Right lobe of liver (tissue), 6 donors: ENCODE data around the gene CTDP1. TPM values are rescaled to one million over a fixed set of nuclear protein-coding genes. Genes with fewer than 3 reads are reported as not detected.
"Not testable (repeated sequence)": the region's sequence is repeated elsewhere in the genome, so short reads cannot be mapped to it uniquely, and the experiment has no call there.

Experiments used
- ATAC-seq, 4 donors: fragments of 200-7000 bp; cut with Tn5 transposase; one replicate each; pipeline ENCODE4 v1.9.1; 2020; ENCODE audit warnings: mild to moderate bottlenecking in 4 of 4, moderate library complexity in 4 of 4
- DNase-seq, 3 donors: peaks; one replicate each; pipeline ENCODE4 v3.0.0-alpha.2; 2020
- H3K27ac ChIP-seq, 3 donors: fragments of 200-600 bp; one replicate each; pipeline ENCODE4 v1.8.0; 2022
- H3K27me3 ChIP-seq, 2 donors: fragments of 200-600 bp; one replicate each; pipeline ENCODE4 v1.8.0; 2022
- H3K36me3 ChIP-seq, 4 donors: fragments of 200-600 bp; sonication (generic) in 1 of 4; one replicate each; pipeline versions ENCODE4 v1.5.1 to v1.8.0; 2017 to 2022; ENCODE audit warnings: control low read depth in 1 of 4
- H3K4me1 ChIP-seq, 4 donors: fragments of 200-600 bp; sonication (generic) in 1 of 4; one replicate each; pipeline versions ENCODE4 v1.5.1 to v1.8.0; 2017 to 2022; ENCODE audit warnings: control low read depth in 1 of 4
- H3K4me3 ChIP-seq, 3 donors: fragments of 200-600 bp; one replicate each; pipeline ENCODE4 v1.8.0; 2022
- H3K9me3 ChIP-seq, 4 donors: fragments of 200-600 bp; sonication (generic) in 1 of 4; one replicate each; pipeline versions ENCODE4 v1.5.1 to v1.8.0; 2017 to 2022; ENCODE audit warnings: control low read depth in 1 of 4
- POLR2A ChIP-seq: fragments of 450-650 bp; IDR thresholded peaks from one replicate; pipeline ENCODE4 v1.6.1; 2017; ENCODE audit warnings: antibody characterized with exemption, mild to moderate bottlenecking
- WGBS: methylation state at CpG from one replicate; pipeline ENCODE4 v1.1.6; 2018; ENCODE audit warnings: low coverage, low lambda C conversion rate; ENCODE audit not compliant: insufficient coverage; ENCODE audit errors: missing lambda C conversion rate; 5-methylcytosine and 5-hydroxymethylcytosine counted together
- intact Hi-C, 2 donors: fragments of 100-400 bp; cut with DNase I; formaldehyde crosslinking; loops; one replicate each; pipeline versions ENCODE4 v1.11.2 to v1.14.1; 2022
- total RNA-seq, 6 experiments: library from RNA; depleted of rRNA in 2 of 6; stranded (reverse); fragments of >200 nt in 2 of 6; fragmentation: NEBNext Ultra II Directional in 3 of 6; extraction: Animal tissue kit (Norgen Biotek cat#: 25700) in 3 of 6; gene quantifications; one replicate each; pipeline versions ENCODE4 v1.1.0 to v1.2.4, GENCODE V29; 2016 to 2023
- TF ChIP-seq, protein P1 (sequence below), 4 donors: fragments of 200-600 bp in 3 of 4; fragments of 450-650 bp in 1 of 4; IDR thresholded peaks; one replicate each; pipeline versions ENCODE4 v1.5.1 to v1.8.0; 2016 to 2022; ENCODE audit warnings: antibody characterized with exemption in 4 of 4, mild to moderate bottlenecking in 2 of 4
- donor health status: DM: no; HTN: yes; CAD: no.
- donor health status: DM: no; HTN: no; CAD: no.
- donor health status: DM: no; HTN: no; CAD: no.
- donor health status: DM: no; HTN: yes; CAD: no.
- donor health status: DM: no; HTN: yes; CAD: no.

The CTDP1 gene
- total RNA-seq, 6 experiments from 2014 or later, result 7.5 to 10.4 (median 8.2) TPM

DNA sequence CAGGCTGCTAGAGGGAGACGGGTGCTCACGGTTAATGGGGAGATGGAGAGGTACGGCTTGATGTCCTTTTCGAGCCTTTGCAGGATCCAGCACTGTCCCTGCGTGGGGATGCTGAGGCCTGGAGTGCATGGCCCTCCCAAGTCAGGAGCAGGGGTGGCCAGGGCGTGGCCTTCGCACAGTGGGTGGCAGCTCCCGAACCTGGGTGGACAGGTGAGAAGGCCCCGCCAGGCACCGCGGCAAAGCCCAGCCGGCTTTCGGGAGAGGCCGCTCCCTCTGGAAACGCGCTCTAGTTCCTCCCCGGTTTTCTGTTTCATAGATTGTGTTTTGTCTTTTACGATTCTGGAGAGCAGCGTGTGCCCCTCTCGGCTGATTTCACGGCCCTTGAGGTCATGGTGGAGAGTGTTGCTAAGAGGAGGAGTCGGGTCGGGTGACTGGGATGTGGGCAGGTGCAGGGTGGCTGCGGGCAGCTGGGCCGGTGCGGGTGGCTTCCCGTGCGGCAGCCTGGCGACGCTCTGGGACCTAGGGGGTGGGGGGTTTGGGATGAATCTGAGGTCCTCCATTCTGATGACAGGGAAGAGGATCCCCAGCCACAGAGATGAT lies 39.4 kb downstream of the CTDP1 start:
- Histone ChIP-seq H3K4me1 (no peaks in the 10 kb centered on the region), H3K4me3 (no peak overlapping the region), H3K9me3 (no peaks in the 10 kb centered on the region), H3K36me3 (peaks cover 0 to 36% (median 4%) of the 10 kb centered on the region in 4 donors), H3K27me3 (no peaks in the 10 kb centered on the region), H3K27ac (no peak overlapping the region)
- intact Hi-C loops, result no loop called here
- no peak for DNase-seq
- over 99% methylated on average over 14 of the region's 30 CpGs for WGBS
- no peak for ATAC-seq
- TF ChIP-seq, protein P1, sequence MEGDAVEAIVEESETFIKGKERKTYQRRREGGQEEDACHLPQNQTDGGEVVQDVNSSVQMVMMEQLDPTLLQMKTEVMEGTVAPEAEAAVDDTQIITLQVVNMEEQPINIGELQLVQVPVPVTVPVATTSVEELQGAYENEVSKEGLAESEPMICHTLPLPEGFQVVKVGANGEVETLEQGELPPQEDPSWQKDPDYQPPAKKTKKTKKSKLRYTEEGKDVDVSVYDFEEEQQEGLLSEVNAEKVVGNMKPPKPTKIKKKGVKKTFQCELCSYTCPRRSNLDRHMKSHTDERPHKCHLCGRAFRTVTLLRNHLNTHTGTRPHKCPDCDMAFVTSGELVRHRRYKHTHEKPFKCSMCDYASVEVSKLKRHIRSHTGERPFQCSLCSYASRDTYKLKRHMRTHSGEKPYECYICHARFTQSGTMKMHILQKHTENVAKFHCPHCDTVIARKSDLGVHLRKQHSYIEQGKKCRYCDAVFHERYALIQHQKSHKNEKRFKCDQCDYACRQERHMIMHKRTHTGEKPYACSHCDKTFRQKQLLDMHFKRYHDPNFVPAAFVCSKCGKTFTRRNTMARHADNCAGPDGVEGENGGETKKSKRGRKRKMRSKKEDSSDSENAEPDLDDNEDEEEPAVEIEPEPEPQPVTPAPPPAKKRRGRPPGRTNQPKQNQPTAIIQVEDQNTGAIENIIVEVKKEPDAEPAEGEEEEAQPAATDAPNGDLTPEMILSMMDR (IDR thresholded peaks at IDR 0.05), result no peak
- TF ChIP-seq POLR2A, result no peak

DNA sequence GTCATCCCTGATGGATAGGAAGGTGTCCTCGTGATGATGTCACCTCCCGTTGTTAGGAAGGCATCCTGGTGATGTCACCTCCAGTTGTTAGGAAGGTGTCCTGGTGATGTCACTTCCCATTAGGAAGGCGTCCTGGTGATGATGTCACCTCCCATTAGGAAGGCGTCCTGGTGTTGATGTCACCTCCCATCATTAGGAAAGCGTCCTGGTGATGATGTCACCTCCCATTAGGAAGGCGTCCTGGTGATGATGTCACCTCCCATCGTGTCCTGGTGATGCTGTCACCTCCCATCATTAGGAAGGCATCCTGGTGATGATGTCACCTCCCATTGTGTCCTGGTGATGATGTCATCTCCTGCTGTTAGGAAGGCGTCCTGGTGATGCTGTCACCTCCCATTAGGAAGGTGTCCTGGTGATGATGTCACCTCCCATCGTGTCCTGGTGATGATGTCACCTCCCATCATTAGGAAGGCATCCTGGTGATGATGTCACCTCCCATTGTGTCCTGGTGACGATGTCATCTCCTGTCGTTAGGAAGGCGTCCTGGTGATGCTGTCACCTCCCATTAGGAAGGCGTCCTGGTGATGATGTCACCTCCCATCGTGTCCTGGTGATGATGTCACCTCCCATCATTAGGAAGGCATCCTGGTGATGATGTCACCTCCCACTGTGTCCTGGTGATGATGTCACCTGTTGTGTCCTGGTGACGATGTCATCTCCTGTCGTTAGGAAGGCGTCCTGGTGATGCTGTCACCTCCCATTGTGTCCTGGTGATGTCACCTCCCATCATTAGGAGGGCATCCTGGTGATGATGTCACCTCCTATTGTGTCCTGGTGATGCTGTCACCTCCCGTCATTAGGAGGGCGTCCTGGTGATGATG lies 40.1 kb downstream of the CTDP1 start:
- 90% methylated on average over 6 of the region's 19 CpGs for WGBS
- H3K27ac ChIP-seq, H3K27me3 ChIP-seq, DNase-seq, ATAC-seq, H3K4me3 ChIP-seq, H3K4me1 ChIP-seq, intact Hi-C loops, H3K9me3 ChIP-seq: not testable (repeated sequence)
- H3K36me3 ChIP-seq, result peaks cover 0 to 34% (median 5%) of the 10 kb centered on the region in 4 donors

DNA sequence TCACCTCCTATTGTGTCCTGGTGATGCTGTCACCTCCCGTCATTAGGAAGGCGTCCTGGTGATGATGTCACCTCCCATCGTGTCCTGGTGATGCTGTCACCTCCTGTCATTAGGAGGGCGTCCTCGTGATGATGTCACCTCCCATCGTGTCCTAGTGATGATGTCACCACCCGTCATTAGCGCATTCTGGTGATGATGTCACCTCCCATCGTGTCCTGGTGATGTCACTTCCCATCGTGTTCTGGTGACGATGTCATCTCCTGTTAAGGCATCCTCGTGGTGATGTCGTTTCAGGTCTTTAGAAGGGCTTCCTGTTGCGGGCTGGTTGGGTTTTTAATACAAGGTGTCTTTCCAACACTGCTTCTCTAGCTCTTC lies 40.7 kb downstream of the CTDP1 start:
- no peak for ATAC-seq
- H3K4me3 ChIP-seq, result no peak overlapping the region
- H3K9me3 ChIP-seq, result no peaks in the 10 kb centered on the region
- H3K27me3 ChIP-seq, result no peaks in the 10 kb centered on the region
- TF ChIP-seq, protein P1 (IDR thresholded peaks at IDR 0.05), result no peak
- no peak for TF ChIP-seq POLR2A
- no peaks in the 10 kb centered on the region for H3K4me1 ChIP-seq
- 100% methylated on average over 1 of the region's 14 CpGs for whole genome bisulfite sequencing
- no peak overlapping the region for H3K27ac ChIP-seq
- intact Hi-C loops, result no loop called here
- DNase-seq, result no peak
- H3K36me3 ChIP-seq, result peaks cover 0 to 28% (median 5%) of the 10 kb centered on the region in 4 donors

DNA sequence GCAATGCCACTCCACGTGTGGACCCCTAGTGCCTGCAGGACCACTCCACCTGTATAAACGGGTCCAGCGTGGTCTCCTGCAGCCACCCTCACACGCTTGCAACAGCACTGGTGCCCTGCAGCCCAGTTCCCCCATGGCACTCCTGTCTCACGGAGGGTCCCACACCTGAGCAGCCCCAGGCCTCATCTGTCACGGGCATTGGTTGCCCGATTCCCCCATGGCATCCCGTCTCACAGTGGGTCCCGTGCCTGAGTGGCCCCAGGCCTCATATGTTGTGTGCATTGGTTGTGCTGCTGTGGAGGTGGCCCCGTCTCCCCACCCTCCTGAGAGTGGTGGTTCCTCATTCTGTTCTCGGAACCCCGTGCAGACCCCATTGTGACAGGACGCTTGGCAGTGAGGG lies 43.4 kb downstream of the CTDP1 start:
- peaks cover 0 to 17% (median 4%) of the 10 kb centered on the region in 4 donors for H3K36me3 ChIP-seq
- DNase-seq, result no peak
- peak in 1 of 4 donors; percentile 7 for ATAC-seq
- no peaks in the 10 kb centered on the region for H3K4me1 ChIP-seq
- no peaks in the 10 kb centered on the region for H3K27me3 ChIP-seq
- intact Hi-C loops, result no loop called here
- H3K4me3 ChIP-seq, result no peak overlapping the region
- no peak overlapping the region for H3K27ac ChIP-seq
- H3K9me3 ChIP-seq, result no peaks in the 10 kb centered on the region
- TF ChIP-seq POLR2A, result no peak
- TF ChIP-seq, protein P1 (IDR thresholded peaks at IDR 0.05), result no peak
- 100% methylated on average over 5 of the region's 13 CpGs for WGBS

DNA sequence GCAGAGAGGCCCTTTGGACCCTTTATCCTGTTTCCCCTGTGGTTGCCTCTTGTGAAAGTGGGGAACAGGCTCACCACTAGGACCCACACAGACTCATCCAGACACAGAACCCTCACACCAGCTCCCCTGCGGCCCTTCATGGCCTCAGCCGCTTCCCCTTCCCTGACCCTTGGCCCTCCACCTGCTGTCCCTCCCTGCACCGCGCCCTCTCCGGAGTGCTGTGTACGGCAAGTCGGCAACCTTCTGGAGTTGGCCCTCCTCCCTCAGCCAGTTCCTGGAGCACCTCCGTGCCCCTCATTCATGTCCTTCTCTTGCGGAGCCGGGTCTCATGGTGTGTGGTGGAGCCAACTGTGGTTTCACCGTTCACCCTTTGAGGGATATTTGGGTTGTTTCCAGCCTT lies 44.0 kb downstream of the CTDP1 start:
- no peaks in the 10 kb centered on the region for H3K9me3 ChIP-seq
- no peaks in the 10 kb centered on the region for H3K27me3 ChIP-seq
- no peak for DNase-seq
- ATAC-seq, result no peak
- TF ChIP-seq, protein P1 (IDR thresholded peaks at IDR 0.05), result no peak
- no peak for TF ChIP-seq POLR2A
- intact Hi-C loops, result no loop called here
- no peak overlapping the region for H3K27ac ChIP-seq
- 89% methylated on average over 11 of the region's 11 CpGs for WGBS
- H3K4me1 ChIP-seq, result no peaks in the 10 kb centered on the region
- no peak overlapping the region for H3K4me3 ChIP-seq
- H3K36me3 ChIP-seq, result peaks cover 0 to 17% (median 5%) of the 10 kb centered on the region in 4 donors
